OCI-LY1 (cell line): ENCODE measurements around the gene PAM.

Experiments
- EZH2 ChIP-seq: fragments of 200-600 bp; sonication (generic), shearing (Covaris generic); IDR thresholded peaks from 2 replicates; pipeline ENCODE4 v1.8.0; 2017; ENCODE audit warnings: borderline replicate concordance, mixed run types, mild to moderate bottlenecking, antibody characterized with exemption, low read length, moderate library complexity, mixed read lengths
- TF ChIP-seq, protein P1 (sequence below): fragments of 200-600 bp; sonication (generic), shearing (Covaris generic); IDR thresholded peaks from 2 replicates; pipeline ENCODE4 v1.5.1; 2017; ENCODE audit warnings: mild to moderate bottlenecking, antibody characterized with exemption, low read length, moderate library complexity, mixed read lengths

DNA sequence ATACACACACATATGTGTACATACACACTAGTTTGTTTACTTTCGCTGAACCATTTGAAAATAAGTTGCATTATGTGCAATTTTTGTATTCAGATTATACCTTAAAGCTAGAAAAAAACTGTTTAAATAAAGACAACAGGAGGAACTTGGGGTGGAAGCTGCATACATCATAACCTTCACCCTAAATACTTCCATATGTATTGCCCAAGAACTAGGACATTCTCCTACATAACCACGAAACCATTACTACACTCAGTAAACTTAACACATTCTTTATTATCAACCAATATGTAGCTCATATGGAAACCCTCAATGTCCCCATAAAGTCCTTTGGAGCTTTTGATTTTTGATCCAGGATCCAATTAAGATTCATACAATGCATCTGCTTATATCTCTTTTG lies 281.5 kb downstream of the PAM start:
- TF ChIP-seq, protein P1, sequence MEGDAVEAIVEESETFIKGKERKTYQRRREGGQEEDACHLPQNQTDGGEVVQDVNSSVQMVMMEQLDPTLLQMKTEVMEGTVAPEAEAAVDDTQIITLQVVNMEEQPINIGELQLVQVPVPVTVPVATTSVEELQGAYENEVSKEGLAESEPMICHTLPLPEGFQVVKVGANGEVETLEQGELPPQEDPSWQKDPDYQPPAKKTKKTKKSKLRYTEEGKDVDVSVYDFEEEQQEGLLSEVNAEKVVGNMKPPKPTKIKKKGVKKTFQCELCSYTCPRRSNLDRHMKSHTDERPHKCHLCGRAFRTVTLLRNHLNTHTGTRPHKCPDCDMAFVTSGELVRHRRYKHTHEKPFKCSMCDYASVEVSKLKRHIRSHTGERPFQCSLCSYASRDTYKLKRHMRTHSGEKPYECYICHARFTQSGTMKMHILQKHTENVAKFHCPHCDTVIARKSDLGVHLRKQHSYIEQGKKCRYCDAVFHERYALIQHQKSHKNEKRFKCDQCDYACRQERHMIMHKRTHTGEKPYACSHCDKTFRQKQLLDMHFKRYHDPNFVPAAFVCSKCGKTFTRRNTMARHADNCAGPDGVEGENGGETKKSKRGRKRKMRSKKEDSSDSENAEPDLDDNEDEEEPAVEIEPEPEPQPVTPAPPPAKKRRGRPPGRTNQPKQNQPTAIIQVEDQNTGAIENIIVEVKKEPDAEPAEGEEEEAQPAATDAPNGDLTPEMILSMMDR = no peak
- TF ChIP-seq EZH2 = no peak
